GM19193 (cell line): ENCODE data around the gene ASAH2.

Experiments
- POLR2A ChIP-seq: IDR thresholded peaks from 4 replicates; pipeline ENCODE4 v1.6.1; 2011; ENCODE audit not compliant: insufficient read depth, insufficient read length; ENCODE audit errors: extremely low read depth

The ASAH2 gene

DNA sequence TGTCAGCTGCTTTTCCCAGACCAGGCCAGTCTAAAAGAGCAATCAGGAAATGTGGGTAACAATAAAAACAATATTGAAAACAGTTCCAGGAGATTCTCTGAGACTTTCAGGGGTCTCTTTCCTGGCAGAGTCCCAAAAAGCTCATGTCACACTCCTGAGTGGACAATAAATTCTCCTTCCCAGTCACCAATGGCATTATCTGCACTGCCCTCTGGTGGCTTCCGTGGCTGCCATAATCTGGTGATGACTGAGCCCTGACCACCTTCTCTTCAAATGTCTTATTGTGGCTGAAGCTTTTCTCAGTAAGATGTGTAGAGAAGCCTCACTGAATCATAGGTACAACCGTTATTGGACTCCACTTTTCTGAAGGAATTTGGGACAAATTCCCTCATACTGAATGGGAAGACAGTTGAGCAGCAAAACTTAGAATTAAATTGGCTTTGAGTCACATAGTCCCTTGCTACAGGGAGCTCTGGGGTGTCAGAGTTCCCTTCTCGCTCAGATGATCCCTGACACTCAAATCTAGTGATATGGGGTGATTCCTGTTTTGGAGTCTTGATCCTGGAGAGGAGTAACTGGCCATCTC lies 24.4 kb upstream of the ASAH2 start:
- no peak for TF ChIP-seq POLR2A

- TF ChIP-seq POLR2A: no peak
These were observed 21.2 kb upstream of the ASAH2 start for GRCh38 chr10:50272531-50272930.

DNA sequence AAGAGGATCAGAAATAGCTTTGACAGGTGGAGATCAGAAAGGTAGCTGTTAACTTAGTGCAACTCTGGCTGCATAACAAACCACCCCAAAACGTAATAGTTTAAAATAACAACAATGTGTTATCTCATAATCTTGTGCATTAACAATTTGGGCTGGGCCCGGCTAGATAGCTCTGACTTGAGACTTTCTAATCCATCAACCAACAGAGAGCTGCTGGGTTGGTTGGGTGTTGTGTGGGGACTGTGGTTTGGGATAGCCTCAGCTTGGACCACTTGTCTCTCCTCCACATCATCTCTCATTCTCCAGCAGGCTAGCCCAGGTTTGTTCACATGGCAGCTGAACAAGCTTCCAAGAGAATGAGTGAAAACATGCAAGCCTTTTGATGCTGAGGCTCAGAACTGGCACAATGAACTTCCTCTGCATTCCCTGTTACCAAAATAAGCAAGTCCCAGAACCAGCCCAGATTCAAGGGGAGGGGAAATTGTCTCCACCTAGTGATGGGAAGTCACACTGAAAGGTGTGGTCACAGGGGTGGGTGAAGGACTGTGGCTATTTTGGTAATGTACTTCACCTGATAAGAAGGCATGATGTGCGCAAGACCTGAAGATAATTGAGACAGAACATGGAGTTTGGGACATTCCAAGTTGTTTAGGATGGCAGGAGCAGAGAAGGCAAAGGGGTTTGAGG lies 20.4 kb upstream of the ASAH2 start:
- no peak for TF ChIP-seq POLR2A

GRCh38 chr10:50260791-50261281 lies 9.5 kb upstream of the ASAH2 start:
- no peak for TF ChIP-seq POLR2A

DNA sequence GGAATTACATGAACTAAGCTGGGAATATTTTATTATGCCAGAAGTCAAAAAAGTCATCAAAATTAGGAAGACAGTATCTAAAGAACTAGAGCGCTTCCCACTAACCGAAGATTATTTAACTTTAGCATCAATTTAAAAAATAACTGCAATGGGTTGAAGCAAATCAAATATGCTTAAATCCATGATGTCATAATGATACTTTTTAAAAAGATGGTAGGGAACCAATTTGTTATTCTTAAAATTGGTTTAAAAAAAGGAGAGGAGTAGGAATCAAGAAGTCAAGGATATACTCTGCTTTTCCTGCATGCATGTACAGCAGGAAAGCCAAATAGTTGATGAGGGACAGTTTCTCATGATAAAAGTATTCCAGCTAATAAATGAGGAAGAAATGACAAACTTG lies 3.2 kb upstream of the ASAH2 start:
- TF ChIP-seq POLR2A: no peak

- no peak for TF ChIP-seq POLR2A
These were observed 1.0 kb downstream of the ASAH2 start for GRCh38 chr10:50250096-50250854.

DNA sequence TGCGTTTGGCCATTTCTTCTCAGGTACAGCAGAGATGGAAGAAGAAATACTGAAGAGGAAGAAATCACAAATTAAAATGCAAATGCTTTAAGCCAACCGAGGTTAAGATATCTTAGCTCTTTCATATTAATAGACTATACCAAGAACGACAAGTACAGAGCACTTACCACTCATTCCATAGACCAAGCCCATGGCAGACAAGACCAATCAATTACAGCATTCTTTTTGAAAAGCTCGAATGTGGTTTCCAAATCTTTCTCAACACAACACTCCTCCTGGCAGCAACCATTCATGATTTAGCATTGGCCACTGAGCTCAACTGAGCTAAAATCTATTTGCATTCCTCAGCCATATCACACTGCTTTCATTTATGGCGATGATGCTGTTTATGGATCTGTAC lies 2.7 kb downstream of the ASAH2 start:
- TF ChIP-seq POLR2A: no peak

DNA sequence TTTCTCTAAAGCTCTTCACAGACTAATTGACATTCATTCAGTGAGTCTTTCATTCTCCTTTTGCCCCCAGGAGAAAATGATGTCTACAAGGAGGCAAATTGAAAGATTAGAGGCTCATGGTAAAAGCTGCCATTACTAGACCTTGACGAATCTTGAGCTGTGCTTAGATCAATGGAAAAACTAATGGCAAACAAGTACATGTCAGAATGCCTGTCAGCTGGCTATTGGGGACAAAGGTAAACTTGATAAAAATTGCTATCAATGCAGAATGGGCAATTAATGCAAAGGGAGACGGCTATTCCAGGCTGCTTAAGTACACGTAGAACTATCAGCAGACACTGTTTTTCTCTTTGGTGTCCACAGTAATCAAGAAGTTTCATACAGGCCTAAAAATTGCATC lies 3.3 kb downstream of the ASAH2 start:
- no peak for TF ChIP-seq POLR2A

- TF ChIP-seq POLR2A: no peak
These were observed 7.1 kb downstream of the ASAH2 start for GRCh38 chr10:50244201-50244600.

GRCh38 chr10:50242777-50243176 lies 8.5 kb downstream of the ASAH2 start:
- no peak for TF ChIP-seq POLR2A

DNA sequence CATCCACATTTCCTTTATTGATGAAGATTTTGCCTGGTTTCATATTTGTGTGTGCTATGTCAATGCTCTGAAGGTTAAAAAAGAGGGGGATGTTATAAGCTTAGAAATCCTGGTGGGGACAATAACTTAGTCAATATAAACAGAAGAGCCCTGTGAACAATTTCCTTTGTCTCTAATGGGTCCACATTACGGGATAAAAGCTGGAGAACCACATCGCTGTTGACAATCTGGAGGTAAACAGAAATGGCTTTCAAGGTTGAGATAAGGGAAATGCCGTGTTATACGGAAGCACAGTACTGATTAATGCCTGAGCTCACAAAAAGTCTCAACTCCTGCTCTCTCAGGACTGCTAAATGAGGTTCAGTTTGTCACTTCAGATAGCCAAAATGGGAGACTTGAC lies 16.8 kb downstream of the ASAH2 start:
- no peak for TF ChIP-seq POLR2A

- TF ChIP-seq POLR2A: no peak
These were observed 19.1 kb downstream of the ASAH2 start for GRCh38 chr10:50232261-50232639.

GRCh38 chr10:50231515-50232260 lies 19.6 kb downstream of the ASAH2 start:
- no peak for TF ChIP-seq POLR2A

GRCh38 chr10:50229460-50229859 lies 21.9 kb downstream of the ASAH2 start:
- TF ChIP-seq POLR2A: no peak

DNA sequence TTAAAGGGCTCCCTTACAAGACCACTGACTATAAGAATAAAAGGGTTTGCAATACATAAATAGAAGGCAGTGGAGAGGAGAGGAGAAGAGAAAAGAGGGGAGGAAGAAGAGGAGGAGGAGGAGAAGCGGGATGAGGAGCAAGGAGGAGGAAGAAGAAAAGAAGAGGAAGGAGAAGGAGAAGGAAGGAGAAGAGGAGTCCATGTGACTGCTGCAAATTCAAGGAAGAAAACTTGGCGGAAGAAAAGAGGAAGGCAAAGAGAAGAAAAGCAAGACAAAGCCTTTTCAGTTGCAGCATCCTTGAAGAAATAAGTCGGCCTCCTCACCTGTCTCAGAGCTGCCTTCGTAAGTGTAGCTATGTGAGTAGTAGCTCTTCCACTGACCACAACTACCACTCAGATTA lies 22.6 kb downstream of the ASAH2 start:
- TF ChIP-seq POLR2A: no peak

- TF ChIP-seq POLR2A: no peak
These were observed 24.7 kb downstream of the ASAH2 start for GRCh38 chr10:50226610-50227009.

GRCh38 chr10:50224330-50224952 lies 26.9 kb downstream of the ASAH2 start:
- no peak for TF ChIP-seq POLR2A
